Right atrium auricular region (tissue), 2 donors: ENCODE results near the gene CCDC167. TPM values are rescaled to one million over a fixed set of nuclear protein-coding genes. Genes with fewer than 3 reads are reported as not detected.

Experiments
- DNase-seq: peaks from one replicate; pipeline ENCODE4 v3.0.0-alpha.2; 2019; ENCODE audit warnings: low spot score
- H3K27ac ChIP-seq, 2 donors: fragments of 200-600 bp; sonication (generic); 1 replicate in 1 of 2; 2 replicates in 1 of 2; pipeline ENCODE4 v1.5.1; 2016 to 2019
- H3K27me3 ChIP-seq, 2 donors: fragments of 200-600 bp; sonication (generic); one replicate each; pipeline versions ENCODE4 v1.5.1 to v1.6.0; 2017 to 2019
- H3K36me3 ChIP-seq: fragments of 200-600 bp; sonication (generic); one replicate; pipeline ENCODE4 v1.5.1; 2016
- H3K4me1 ChIP-seq, 2 donors: fragments of 200-600 bp; sonication (generic); one replicate each; pipeline versions ENCODE4 v1.5.1 to v1.6.0; 2017 to 2019
- H3K4me3 ChIP-seq, 2 donors: fragments of 200-600 bp; sonication (generic); 1 replicate in 1 of 2; 2 replicates in 1 of 2; pipeline ENCODE4 v1.5.1; 2017 to 2019; ENCODE audit warnings: mild to moderate bottlenecking in 1 of 2, moderate library complexity in 1 of 2
- H3K9me3 ChIP-seq, 2 donors: fragments of 200-600 bp; sonication (generic); one replicate each; pipeline ENCODE4 v1.5.1; 2019
- CTCF ChIP-seq, 2 donors: fragments of 200-600 bp; sonication (generic); IDR thresholded peaks; one replicate each; pipeline ENCODE4 v1.5.1; 2019; ENCODE audit warnings: antibody characterized with exemption in 2 of 2
- total RNA-seq, 2 donors: library from RNA; depleted of rRNA; stranded (reverse); fragments of >200 nt; gene quantifications; one replicate each; pipeline ENCODE4 v1.1.0, GENCODE V29; 2016

The CCDC167 gene
- total RNA-seq, 2 donors from 2014 or later = 26.1 to 39.6 TPM

- Histone ChIP-seq H3K9me3 (no peaks in the 10 kb centered on the region), H3K4me1 (no peaks in the 10 kb centered on the region), H3K27ac (no peak overlapping the region), H3K36me3 (no peaks in the 10 kb centered on the region), H3K4me3 (no peak overlapping the region), H3K27me3 (no peaks in the 10 kb centered on the region)
- TF ChIP-seq CTCF (IDR thresholded peaks at IDR 0.05) = no peak
- DNase-seq = no peak
Observed at GRCh38 chr6:37528541-37528940, 28.8 kb upstream of the CCDC167 start.

GRCh38 chr6:37525460-37526357, 26.0 kb upstream of the CCDC167 start:
- Histone ChIP-seq H3K27ac (no peak overlapping the region), H3K4me1 (no peaks in the 10 kb centered on the region), H3K9me3 (no peaks in the 10 kb centered on the region), H3K27me3 (no peaks in the 10 kb centered on the region), H3K4me3 (no peak overlapping the region), H3K36me3 (no peaks in the 10 kb centered on the region)
- TF ChIP-seq CTCF (IDR thresholded peaks at IDR 0.05) = no peak
- no peak for DNase-seq

- H3K36me3 ChIP-seq = no peaks in the 10 kb centered on the region
- H3K27me3 ChIP-seq = no peaks in the 10 kb centered on the region
- no peaks in the 10 kb centered on the region for H3K9me3 ChIP-seq
- DNase-seq = no peak
- H3K4me3 ChIP-seq = no peak overlapping the region
- no peak for TF ChIP-seq CTCF (IDR thresholded peaks at IDR 0.05)
- no peaks in the 10 kb centered on the region for H3K4me1 ChIP-seq
- H3K27ac ChIP-seq = no peak overlapping the region
Observed at GRCh38 chr6:37524970-37525318, 25.3 kb upstream of the CCDC167 start.

GRCh38 chr6:37524025-37524969, 24.6 kb upstream of the CCDC167 start:
- Histone ChIP-seq H3K27me3 (no peaks in the 10 kb centered on the region), H3K4me1 (no peaks in the 10 kb centered on the region), H3K4me3 (no peak overlapping the region)

GRCh38 chr6:37523412-37523811, 23.7 kb upstream of the CCDC167 start:
- no peak overlapping the region for H3K4me3 ChIP-seq
- no peaks in the 10 kb centered on the region for H3K27me3 ChIP-seq
- H3K4me1 ChIP-seq = no peaks in the 10 kb centered on the region
- no peak for DNase-seq
- TF ChIP-seq CTCF (IDR thresholded peaks at IDR 0.05) = no peak
- no peaks in the 10 kb centered on the region for H3K36me3 ChIP-seq
- H3K27ac ChIP-seq = no peak overlapping the region
- H3K9me3 ChIP-seq = no peaks in the 10 kb centered on the region

More at GRCh38 chr6:37524025-37524969, 24.6 kb upstream of the CCDC167 start:
- H3K9me3 ChIP-seq = no peaks in the 10 kb centered on the region
- H3K27ac ChIP-seq = no peak overlapping the region
- no peak for TF ChIP-seq CTCF (IDR thresholded peaks at IDR 0.05)
- no peak for DNase-seq
- no peaks in the 10 kb centered on the region for H3K36me3 ChIP-seq
